B cell (primary cell): ENCODE measurements around the gene DNAJC7. TPM values are rescaled to one million over a fixed set of nuclear protein-coding genes. Genes with fewer than 3 reads are reported as not detected.

Experiments used
- ATAC-seq: fragments of 200-7000 bp; cut with Tn5 transposase; one replicate; pipeline ENCODE4 v1.10.0; 2021; ENCODE audit warnings: low read depth, mild to moderate bottlenecking, moderate number of reproducible peaks, moderate library complexity
- CTCF ChIA-PET: fragments of 350-600 bp; sonication (Branson Sonifier 250); formaldehyde crosslinking; loops from one replicate; lab custom pipeline; 2021; ENCODE audit warnings: antibody characterized with exemption, inconsistent platforms; lab: Charles Lee
- POLR2A ChIA-PET: fragments of 350-600 bp; sonication (Branson Sonifier 250); formaldehyde crosslinking; loops from one replicate; lab custom pipeline; 2021; ENCODE audit warnings: antibody characterized with exemption; lab: Charles Lee
- DNase-seq: peaks from one replicate; pipeline ENCODE4 v3.0.0; 2013
- H2AFZ ChIP-seq: 2 replicates; pipeline ENCODE4 v1.6.1; 2012; ENCODE audit warnings: mild to moderate bottlenecking, low read depth, low read length; ENCODE audit not compliant: insufficient read depth, poor library complexity, severe bottlenecking
- H3K27ac ChIP-seq, 2 donors: 1 replicate in 1 of 2; 2 replicates in 1 of 2; pipeline ENCODE4 v1.5.1; 2012 to 2013; ENCODE audit warnings: low read length in 2 of 2, mild to moderate bottlenecking in 2 of 2, moderate library complexity in 1 of 2
- H3K27me3 ChIP-seq, 4 experiments: fragments of 200-600 bp in 1 of 4; sonication (generic) in 1 of 4; replicated peaks in 1 of 4; 1 replicate in 2 of 4; 2 replicates in 2 of 4; pipeline versions ENCODE4 v1.6.1 to v1.7.0; 2013 to 2016; ENCODE audit warnings: low read length in 3 of 4, mild to moderate bottlenecking in 2 of 4, mixed read lengths in 1 of 4, moderate library complexity in 1 of 4; ENCODE audit not compliant: insufficient read depth in 4 of 4, control insufficient read depth in 3 of 4; ENCODE audit errors: control extremely low read depth in 1 of 4
- H3K36me3 ChIP-seq, 2 experiments: replicated peaks in 1 of 2; 1 replicate in 1 of 2; 2 replicates in 1 of 2; pipeline versions ENCODE4 v1.6.1 to v1.7.1; 2013; ENCODE audit warnings: low read length in 1 of 2; ENCODE audit not compliant: insufficient read depth in 2 of 2, control insufficient read depth in 1 of 2; ENCODE audit errors: control extremely low read depth in 1 of 2, extremely low read depth in 1 of 2
- H3K4me1 ChIP-seq, 2 donors: fragments of 200-600 bp in 1 of 2; sonication (generic) in 1 of 2; 1 replicate in 1 of 2; 2 replicates in 1 of 2; pipeline versions ENCODE4 v1.5.1 to v1.6.1; 2013 to 2017; ENCODE audit warnings: low read length in 2 of 2; ENCODE audit not compliant: control insufficient read depth in 2 of 2, insufficient read depth in 2 of 2
- H3K4me2 ChIP-seq: replicated peaks from 2 replicates; pipeline ENCODE3; 2012; ENCODE audit warnings: mild to moderate bottlenecking, low read depth, low read length; ENCODE audit not compliant: poor library complexity, severe bottlenecking
- H3K4me3 ChIP-seq, 5 experiments: fragments of 200-600 bp in 1 of 5; sonication (generic) in 1 of 5; 1 replicate in 3 of 5; 2 replicates in 2 of 5; pipeline versions ENCODE4 v1.5.1 to v1.7.0; 2011 to 2016; ENCODE audit warnings: low read length in 4 of 5, mild to moderate bottlenecking in 4 of 5, low read depth in 2 of 5, control low read depth in 1 of 5, moderate library complexity in 1 of 5; ENCODE audit not compliant: insufficient read depth in 1 of 5; ENCODE audit errors: control extremely low read depth in 1 of 5, extremely low read depth in 1 of 5
- H3K79me2 ChIP-seq: fragments of 200-600 bp; sonication (generic); one replicate; pipeline ENCODE4 v1.6.0; 2016; ENCODE audit warnings: low read length; ENCODE audit not compliant: control insufficient read depth, insufficient read depth
- H3K9ac ChIP-seq: fragments of 200-600 bp; sonication (generic); 2 replicates; pipeline ENCODE4 v1.6.1; 2017; ENCODE audit warnings: mild to moderate bottlenecking, low read length, moderate library complexity
- H3K9me3 ChIP-seq, 3 donors: one replicate each; pipeline versions ENCODE4 v1.6.1 to v1.7.1; 2013; ENCODE audit warnings: low read length in 2 of 3; ENCODE audit not compliant: control insufficient read depth in 2 of 3, insufficient read depth in 1 of 3; ENCODE audit errors: control extremely low read depth in 1 of 3
- H4K20me1 ChIP-seq: 2 replicates; pipeline ENCODE4 v1.6.0; 2012; ENCODE audit warnings: mild to moderate bottlenecking, low read length; ENCODE audit not compliant: insufficient read depth, control insufficient read depth, poor library complexity, severe bottlenecking
- H3K27ac Mint-ChIP-seq: one replicate; pipeline ENCODE4 v1.8.0; 2021; ENCODE audit warnings: mixed read lengths
- H3K27me3 Mint-ChIP-seq: one replicate; pipeline ENCODE4 v1.8.0; 2021; ENCODE audit warnings: mixed read lengths
- H3K4me1 Mint-ChIP-seq: one replicate; pipeline ENCODE4 v1.8.0; 2021; ENCODE audit warnings: mixed read lengths
- H3K4me3 Mint-ChIP-seq: one replicate; pipeline ENCODE4 v1.8.0; 2021; ENCODE audit warnings: mixed read lengths
- H3K9me3 Mint-ChIP-seq: one replicate; pipeline ENCODE4 v1.8.0; 2022; ENCODE audit warnings: mixed read lengths; ENCODE audit not compliant: insufficient read depth
- CTCF ChIP-seq: fragments of 200-600 bp; IDR thresholded peaks from one replicate; pipeline ENCODE4 v1.8.0; 2022; ENCODE audit warnings: antibody characterized with exemption, mild to moderate bottlenecking
- EZH2 ChIP-seq: IDR thresholded peaks from 2 replicates; pipeline ENCODE4 v1.6.1; 2012; ENCODE audit warnings: borderline replicate concordance, low read depth, mild to moderate bottlenecking, moderate library complexity, low read length; ENCODE audit not compliant: insufficient read depth, poor library complexity, severe bottlenecking
- WGBS: methylation state at CpG from one replicate; pipeline ENCODE4 v1.1.5; 2013; ENCODE audit warnings: missing lambda C conversion rate; ENCODE audit not compliant: insufficient coverage; 5-methylcytosine and 5-hydroxymethylcytosine counted together
- intact Hi-C: fragments of 100-400 bp; cut with micrococcal nuclease; formaldehyde crosslinking; loops from one replicate; pipeline ENCODE4 v1.10.0; 2022
- polyA plus RNA-seq: library from polyadenylated mRNA; depleted of rRNA; stranded (reverse); fragments of >200 nt; gene quantifications from 2 replicates; pipeline ENCODE4 v1.2.3, GENCODE V29; 2012
- total RNA-seq, 2 donors: library from RNA; stranded (reverse); fragments of 120-200 nt in 1 of 2; gene quantifications; 1 replicate in 1 of 2; 2 replicates in 1 of 2; pipeline versions ENCODE4 v1.2.3 to v1.2.4, GENCODE V29; 2013 to 2022

DNAJC7 gene
- total and polyA plus RNA-seq, 2 donors (not counting 1 experiment from before 2014, with no cell fraction given): 22.0 to 152 TPM

DNA sequence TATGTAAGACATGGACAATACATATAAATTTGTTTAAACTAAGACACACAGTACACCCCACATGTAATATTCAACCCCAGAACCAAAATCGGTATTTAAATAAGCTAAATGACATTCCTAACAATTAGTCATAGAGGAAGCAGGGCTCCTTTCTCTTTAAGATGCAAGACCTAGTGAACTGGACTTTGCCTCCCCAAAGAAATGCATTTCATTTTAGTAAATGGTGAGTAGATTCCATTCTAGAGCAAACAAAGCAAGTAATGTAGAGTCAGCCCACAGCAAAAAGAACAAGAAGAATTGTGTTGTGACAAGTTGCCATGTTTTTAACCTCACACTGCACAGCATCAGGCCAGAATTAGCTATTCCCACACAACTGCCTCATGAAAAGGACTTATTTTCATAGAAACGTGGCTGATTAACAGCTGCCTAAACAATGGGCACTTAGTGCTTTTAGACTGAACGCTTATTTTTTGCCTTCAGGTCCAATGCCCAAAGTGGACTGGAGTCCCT lies 14.4 kb downstream of the DNAJC7 start:
- Histone ChIP-seq H3K36me3 (peaks cover 13 to 51% of the 10 kb centered on the region in 2 experiments), H3K4me2 (no peak overlapping the region), H4K20me1 (peaks cover 63% of the 10 kb centered on the region), H3K4me3 (no peak overlapping the region), H3K9me3 (no peaks in the 10 kb centered on the region), H2AFZ (no peak overlapping the region), H3K4me1 (no peaks in the 10 kb centered on the region), H3K27me3 (no peaks in the 10 kb centered on the region), H3K79me2 (peaks cover 70% of the 10 kb centered on the region), H3K9ac (no peak overlapping the region), H3K27ac (no peak overlapping the region)
- Mint-ChIP-seq H3K4me1 (peaks cover 16% of the 10 kb centered on the region), H3K9me3 (no peaks in the 10 kb centered on the region), H3K27ac (no peak overlapping the region), H3K4me3 (no peak overlapping the region), H3K27me3 (no peaks in the 10 kb centered on the region)
- no peak for DNase-seq
- CTCF ChIA-PET: interaction anchor here (0.8 to 1.6 kb wide), 4 partner anchors 11 to 40 kb away, joined by 4 read pairs; partner anchors contain the start of gene NKIRAS2
- POLR2A ChIA-PET: interaction anchor here (1.6 kb wide), 1 partner anchor 15 kb away, joined by 4 read pairs; the partner anchor contains the start of gene DNAJC7
- TF ChIP-seq EZH2 (no peak), CTCF (no peak)
- intact Hi-C loops: no loop called here
- no peak for ATAC-seq
- 89% methylated on average over 2 of the region's 3 CpGs for WGBS

DNA sequence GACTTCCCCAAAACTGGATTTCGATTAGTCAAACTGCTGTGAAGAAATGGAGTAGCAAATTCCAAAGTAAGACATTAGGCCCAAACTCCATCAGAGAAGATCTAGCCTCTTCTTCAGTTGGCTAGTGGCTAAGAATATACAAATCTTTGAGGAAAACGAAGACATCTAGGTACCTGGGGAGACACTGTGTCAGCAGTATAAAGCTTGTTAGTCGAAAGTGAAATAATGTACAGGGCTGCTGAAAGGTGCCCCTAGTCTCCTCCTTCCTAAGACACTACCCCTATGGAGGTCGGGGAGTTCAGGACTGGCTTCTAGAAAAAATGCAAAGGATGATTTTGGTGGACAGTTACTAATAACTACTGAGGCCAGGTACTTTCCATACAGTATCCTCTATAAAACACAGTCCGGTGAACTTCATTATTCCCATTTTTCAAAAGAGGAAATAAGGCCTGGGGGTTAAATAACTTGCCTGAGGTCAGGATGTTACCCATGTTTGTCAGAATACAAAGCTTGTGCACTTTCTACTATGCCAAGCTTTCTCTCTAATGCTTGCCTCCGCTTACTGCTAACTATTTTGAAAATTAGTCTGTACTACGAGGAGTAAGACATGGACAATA lies 15.0 kb downstream of the DNAJC7 start:
- Histone ChIP-seq H3K36me3 (peaks cover 13 to 56% of the 10 kb centered on the region in 2 experiments), H3K27me3 (no peaks in the 10 kb centered on the region), H3K9me3 (no peaks in the 10 kb centered on the region), H3K4me3 (no peak overlapping the region), H4K20me1 (peaks cover 60% of the 10 kb centered on the region), H3K27ac (no peak overlapping the region), H3K79me2 (peaks cover 64% of the 10 kb centered on the region), H2AFZ (no peak overlapping the region), H3K4me2 (no peak overlapping the region), H3K4me1 (peaks cover 0 to 5% of the 10 kb centered on the region in 2 donors), H3K9ac (no peak overlapping the region)
- no CpG with 5 or more reads among the region's 7 CpGs for WGBS
- intact Hi-C loops: no loop called here
- no peak for ATAC-seq
- POLR2A ChIA-PET: interaction anchor here (1.6 kb wide), 1 partner anchor 15 kb away, joined by 4 read pairs; the partner anchor contains the start of gene DNAJC7
- Mint-ChIP-seq H3K4me1 (peaks cover 16% of the 10 kb centered on the region), H3K27ac (no peak overlapping the region), H3K9me3 (no peaks in the 10 kb centered on the region), H3K4me3 (no peak overlapping the region), H3K27me3 (no peaks in the 10 kb centered on the region)
- CTCF ChIA-PET: interaction anchor here (0.8 to 1.6 kb wide), 3 partner anchors 11 to 39 kb away, joined by 4 read pairs; partner anchors contain the start of gene NKIRAS2
- no peak for TF ChIP-seq EZH2
- no peak for TF ChIP-seq CTCF
- no peak for DNase-seq
